Activated CD4-positive, alpha-beta T cell treated with anti-CD3 and anti-CD28 coated beads for 24 hours (primary cell): ENCODE results near the gene RIC1.
"Not testable (repeated sequence)": the region's sequence is repeated elsewhere in the genome, so short reads cannot be mapped to it uniquely, and the experiment has no call there.

ENCODE experiments used
- DNase-seq, 2 donors: peaks; one replicate each; pipeline ENCODE4 v3.0.0-alpha.2; 2020; ENCODE audit warnings: low read depth in 2 of 2

Gene RIC1

GRCh38 chr9:5667391-5667790, 38.5 kb downstream of the RIC1 start:
- no peak for DNase-seq

- no peak for DNase-seq
Observed at GRCh38 chr9:5670079-5670478, 41.2 kb downstream of the RIC1 start.

GRCh38 chr9:5671711-5672353, 42.9 kb downstream of the RIC1 start:
- no peak for DNase-seq

GRCh38 chr9:5675046-5675445, 46.1 kb downstream of the RIC1 start:
- not testable (repeated sequence) for DNase-seq

- DNase-seq = not testable (repeated sequence)
Observed at GRCh38 chr9:5683591-5683990, 54.7 kb downstream of the RIC1 start.

- no peak for DNase-seq
Observed at GRCh38 chr9:5684101-5684500, 55.2 kb downstream of the RIC1 start.

- no peak for DNase-seq
Observed at GRCh38 chr9:5688109-5688508, 59.2 kb downstream of the RIC1 start.

GRCh38 chr9:5690278-5690677, 61.4 kb downstream of the RIC1 start:
- no peak for DNase-seq

- DNase-seq = no peak
Observed at GRCh38 chr9:5695860-5696259, 67.0 kb downstream of the RIC1 start.

GRCh38 chr9:5696884-5697283, 68.0 kb downstream of the RIC1 start:
- no peak for DNase-seq

- DNase-seq = no peak
Observed at GRCh38 chr9:5698004-5698403, 69.1 kb downstream of the RIC1 start.

- DNase-seq = no peak
Observed at GRCh38 chr9:5698810-5699556, 70.1 kb downstream of the RIC1 start.

GRCh38 chr9:5708414-5708813, 79.5 kb downstream of the RIC1 start:
- DNase-seq = no peak

- DNase-seq = no peak
Observed at GRCh38 chr9:5712651-5713390, 83.9 kb downstream of the RIC1 start.

GRCh38 chr9:5714501-5715401, 85.8 kb downstream of the RIC1 start:
- DNase-seq = no peak

- no peak for DNase-seq
Observed at GRCh38 chr9:5715548-5716127, 86.7 kb downstream of the RIC1 start.

GRCh38 chr9:5717434-5717833, 88.5 kb downstream of the RIC1 start:
- DNase-seq = not testable (repeated sequence)

GRCh38 chr9:5718296-5719032, 89.6 kb downstream of the RIC1 start:
- DNase-seq = no peak

GRCh38 chr9:5719100-5719926, 90.4 kb downstream of the RIC1 start:
- DNase-seq = no peak

GRCh38 chr9:5720151-5720550, 91.2 kb downstream of the RIC1 start:
- DNase-seq = no peak
